Panc1 (cell line): ENCODE results near the gene RCOR2. TPM values are rescaled to one million over a fixed set of nuclear protein-coding genes. Genes with fewer than 3 reads are reported as not detected.

Source experiments
- ATAC-seq: fragments of 200-7000 bp; cut with Tn5 transposase; 2 replicates; pipeline ENCODE4 v1.9.1; 2020; ENCODE audit warnings: mild to moderate bottlenecking, moderate library complexity
- BruUV-seq: library from RNA; stranded (reverse); fragments of 400-500 nt; replicated peaks from 2 replicates; lab custom pipeline; 2021; lab: Mats Ljungman, UMichigan
- CTCF ChIA-PET: fragments of 300-600 bp; sonication (Branson Sonifier 250); formaldehyde crosslinking; loops from one replicate; lab custom pipeline; 2022; ENCODE audit warnings: antibody characterized with exemption; lab: Charles Lee
- POLR2A ChIA-PET: fragments of 300-600 bp; sonication (Branson Sonifier 250); formaldehyde crosslinking; loops from one replicate; lab custom pipeline; 2022; ENCODE audit warnings: antibody characterized with exemption; lab: Charles Lee
- DNase-seq: peaks from one replicate; pipeline ENCODE4 v3.0.0-alpha.2; 2010; ENCODE audit warnings: low read depth, low spot score
- H3K27ac ChIP-seq: 2 replicates; pipeline ENCODE4 v1.5.1; 2011; ENCODE audit warnings: mild to moderate bottlenecking, low read length, inconsistent platforms
- H3K27me3 ChIP-seq: fragments of 200-500 bp; sonication (Bioruptor generic); 2 replicates; pipeline ENCODE4 v1.6.0; 2014; ENCODE audit warnings: low read length, inconsistent platforms; ENCODE audit not compliant: control insufficient read depth, insufficient read depth
- H3K36me3 ChIP-seq: fragments of 200-500 bp; sonication (Bioruptor generic); 2 replicates; pipeline ENCODE4 v1.5.1; 2014; ENCODE audit warnings: inconsistent platforms, mild to moderate bottlenecking, low read length, moderate library complexity; ENCODE audit not compliant: control insufficient read depth, insufficient read depth
- H3K4me1 ChIP-seq: 2 replicates; pipeline ENCODE4 v1.5.1; 2011; ENCODE audit warnings: inconsistent platforms, mild to moderate bottlenecking, low read length, moderate library complexity; ENCODE audit not compliant: control insufficient read depth, insufficient read depth
- H3K4me3 ChIP-seq, 2 experiments: 2 replicates each; pipeline ENCODE4 v1.5.1; 2011 to 2012; ENCODE audit warnings: low read depth in 2 of 2, low read length in 2 of 2, mild to moderate bottlenecking in 2 of 2, inconsistent platforms in 1 of 2, moderate library complexity in 1 of 2
- H3K9me3 ChIP-seq: fragments of 200-500 bp; sonication (Bioruptor generic); 2 replicates; pipeline ENCODE4 v1.5.1; 2014; ENCODE audit warnings: low read depth, mild to moderate bottlenecking, inconsistent platforms, low read length, moderate library complexity; ENCODE audit not compliant: control insufficient read depth, insufficient read depth
- CTCF ChIP-seq: fragments of 450-650 bp; IDR thresholded peaks from 2 replicates; pipeline ENCODE4 v1.5.1; 2017; ENCODE audit warnings: mild to moderate bottlenecking
- POLR2AphosphoS5 ChIP-seq: IDR thresholded peaks from 2 replicates; pipeline ENCODE4 v1.6.1; 2012; ENCODE audit warnings: mild to moderate bottlenecking, low read depth, low read length, moderate library complexity
- REST ChIP-seq, 2 experiments: IDR thresholded peaks; 2 replicates each; pipeline ENCODE4 v1.6.1; 2011 to 2012; ENCODE audit warnings: low read depth in 2 of 2, control low read depth in 1 of 2, low read length in 1 of 2, mild to moderate bottlenecking in 1 of 2, moderate library complexity in 1 of 2; ENCODE audit not compliant: insufficient read depth in 1 of 2
- SIN3A ChIP-seq: IDR thresholded peaks from 2 replicates; pipeline ENCODE4 v1.6.1; 2012; ENCODE audit warnings: low read depth, mild to moderate bottlenecking, low read length, moderate library complexity, borderline replicate concordance; ENCODE audit not compliant: insufficient read depth
- TCF7L2 ChIP-seq: IDR thresholded peaks from 2 replicates; pipeline ENCODE4 v1.6.1; 2011; ENCODE audit warnings: mild to moderate bottlenecking, low read depth, low read length, inconsistent platforms
- in situ Hi-C: cut with HindIII; loops from 2 replicates; pipeline ENCODE4 v1.10.0; 2016; ENCODE audit warnings: low sequenced_read_pairs, low pct_unique_long_range_greater_than_20kb
- intact Hi-C: fragments of 100-400 bp; cut with micrococcal nuclease; formaldehyde crosslinking; loops from one replicate; pipeline ENCODE4 v1.10.0; 2022; ENCODE audit not compliant: unreplicated experiment
- total RNA-seq: library from RNA; stranded (reverse); gene quantifications from one replicate; pipeline ENCODE4 v1.2.1, GENCODE V29; 2021; ENCODE audit not compliant: unreplicated experiment

The RCOR2 gene
- total RNA-seq, 1 experiment from 2014 or later, result 10.2 TPM

DNA sequence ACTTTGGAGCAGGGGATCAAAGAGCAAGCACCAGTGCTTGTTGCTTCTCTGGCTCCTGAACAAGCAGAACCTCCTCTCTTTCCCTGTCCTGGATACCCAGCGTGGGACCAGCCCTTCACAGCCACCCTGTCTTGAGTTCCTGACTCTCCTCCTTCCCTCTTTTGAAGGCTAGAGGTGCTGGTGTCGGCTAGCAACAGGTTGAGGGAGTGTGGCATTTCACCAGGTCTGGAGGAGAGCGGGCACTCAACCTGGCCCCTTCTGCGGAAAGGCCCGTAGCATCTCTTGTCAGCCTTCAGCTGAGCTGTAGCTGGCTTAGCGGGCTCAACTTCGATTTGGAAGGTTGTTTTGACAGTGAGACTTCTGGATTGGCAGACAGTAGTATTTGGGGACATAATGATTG, 26.6 kb downstream of the RCOR2 start:
- in situ Hi-C loops, result no loop called here
- CTCF ChIA-PET, result interaction anchor here (0.6 kb wide), 1 partner anchor 11 kb away, joined by 5 read pairs; no protein-coding TSS in a partner anchor
- POLR2A ChIA-PET, result no interaction called here
- Histone ChIP-seq H3K36me3 (0 out of 2 replicates have a peak, but pooled peaks cover under 1% of the 10 kb centered on the region), H3K27me3 (no peaks in the 10 kb centered on the region), H3K27ac (no peak overlapping the region), H3K4me1 (peaks cover 15% of the 10 kb centered on the region), H3K9me3 (no peaks in the 10 kb centered on the region), H3K4me3 (no peak overlapping the region)
- intact Hi-C loops, result no loop called here
- TF ChIP-seq CTCF, result no peak
- no peak for TF ChIP-seq POLR2AphosphoS5
- no peak for TF ChIP-seq TCF7L2
- no peak for TF ChIP-seq REST (IDR thresholded peaks at IDR 0.05; ENCODE audit: insufficient read depth in 1 of 2, low read depth in 2 of 2, low read length in 1 of 2)
- TF ChIP-seq SIN3A, result no peak
- no peak for DNase-seq
- BruUV-seq, result no TSS peak
- ATAC-seq, result no peak

DNA sequence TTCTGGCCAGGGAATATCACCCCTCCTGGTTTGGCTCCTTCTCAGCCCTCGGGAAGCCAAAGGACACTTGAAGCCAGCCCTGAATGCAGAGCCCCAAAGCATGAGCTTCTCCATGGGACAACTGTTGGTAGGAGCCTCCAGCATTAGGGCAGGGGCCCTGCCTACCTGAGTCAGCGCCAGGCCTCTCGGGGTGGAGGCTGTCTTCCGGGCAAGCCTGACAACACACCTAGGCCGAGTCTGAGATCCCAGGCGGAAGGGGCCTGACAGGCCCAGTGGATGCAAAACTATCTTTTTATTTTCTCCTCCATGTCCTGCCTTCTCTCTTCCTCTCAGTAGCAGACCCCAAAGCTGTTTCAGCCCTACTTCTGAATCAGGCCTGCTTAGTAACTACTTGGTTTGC, 27.6 kb downstream of the RCOR2 start:
- CTCF ChIA-PET, result interaction anchor here (1.1 kb wide), 1 partner anchor 11 kb away, joined by 3 read pairs; no protein-coding TSS in a partner anchor
- intact Hi-C loops, result no loop called here
- ATAC-seq, result no peak

More for the DNA sequence above, 27.6 kb downstream of the RCOR2 start:
- Histone ChIP-seq H3K9me3 (no peaks in the 10 kb centered on the region), H3K4me1 (peaks cover 15% of the 10 kb centered on the region), H3K36me3 (no peaks in the 10 kb centered on the region), H3K4me3 (no peak overlapping the region), H3K27me3 (no peaks in the 10 kb centered on the region), H3K27ac (no peak overlapping the region)
- no peak for DNase-seq
- no TSS peak for BruUV-seq
- in situ Hi-C loops, result no loop called here
- TF ChIP-seq TCF7L2 (no peak), POLR2AphosphoS5 (no peak), CTCF (no peak), SIN3A (no peak), REST (IDR thresholded peaks at IDR 0.05; ENCODE audit: insufficient read depth in 1 of 2, low read depth in 2 of 2, low read length in 1 of 2) (no peak)
- POLR2A ChIA-PET, result no interaction called here
